HepG2 (cell line): ENCODE measurements around the gene ZBTB48. TPM values are rescaled to one million over a fixed set of nuclear protein-coding genes. Genes with fewer than 3 reads are reported as not detected.
A peak's percentile ranks its signal among the peaks of the same experiment; 100 is the strongest.

ENCODE experiments used
- DNMT3B ChIP-seq: conservative IDR thresholded peaks from 2 replicates; pipeline ENCODE4 v1.6.1; 2016; ENCODE audit warnings: missing biosample characterization, control low read depth
- IRF9 ChIP-seq: sonication (generic); formaldehyde crosslinking; IDR thresholded peaks from 2 replicates; pipeline ENCODE4 v1.8.0; 2022; ENCODE audit warnings: missing genetic modification reagents, mild to moderate bottlenecking, borderline replicate concordance
- KAT7 ChIP-seq: IDR thresholded peaks from 2 replicates; pipeline ENCODE4 v1.6.1; 2018; ENCODE audit warnings: borderline replicate concordance, missing compliant biosample characterization
- KDM5B ChIP-seq: sonication (generic); formaldehyde crosslinking; IDR thresholded peaks from 2 replicates; pipeline ENCODE4 v1.4.0; 2020; ENCODE audit warnings: missing genetic modification reagents, mild to moderate bottlenecking, borderline replicate concordance
- KMT2B ChIP-seq: IDR thresholded peaks from 2 replicates; pipeline ENCODE4 v1.6.1; 2016; ENCODE audit warnings: missing genetic modification reagents, missing compliant biosample characterization
- MED1 ChIP-seq: sonication (generic); formaldehyde crosslinking; IDR thresholded peaks from 2 replicates; pipeline ENCODE4 v1.4.0; 2020; ENCODE audit warnings: missing genetic modification reagents
- MLXIP ChIP-seq: sonication (generic); formaldehyde crosslinking; IDR thresholded peaks from 2 replicates; pipeline ENCODE4 v1.9.0; 2021; ENCODE audit warnings: missing genetic modification reagents, borderline replicate concordance
- NFE2 ChIP-seq: sonication (generic); formaldehyde crosslinking; IDR thresholded peaks from 2 replicates; pipeline ENCODE4 v1.4.0; 2020; ENCODE audit warnings: missing genetic modification reagents
- NFRKB ChIP-seq: fragments of 450-650 bp; IDR thresholded peaks from 2 replicates; pipeline ENCODE4 v1.6.1; 2017
- SP1 ChIP-seq, 2 experiments: fragments of 450-650 bp in 1 of 2; sonication (generic) in 1 of 2; formaldehyde crosslinking in 1 of 2; IDR thresholded peaks; 2 replicates each; pipeline versions ENCODE4 v1.4.0 to v1.6.1; 2016 to 2020; ENCODE audit warnings: missing genetic modification reagents in 1 of 2
- TBX2 ChIP-seq: sonication (generic); formaldehyde crosslinking; IDR thresholded peaks from 2 replicates; pipeline ENCODE4 v1.5.0; 2020; ENCODE audit warnings: missing genetic modification reagents, mild to moderate bottlenecking, borderline replicate concordance
- ZBTB21 ChIP-seq: sonication (generic); formaldehyde crosslinking; IDR thresholded peaks from 2 replicates; pipeline ENCODE4 v1.4.0; 2020; ENCODE audit warnings: missing genetic modification reagents
- ZFP90 ChIP-seq: sonication (generic); formaldehyde crosslinking; IDR thresholded peaks from 2 replicates; pipeline ENCODE4 v1.8.0; 2022; ENCODE audit warnings: missing genetic modification reagents, mild to moderate bottlenecking, inconsistent platforms, borderline replicate concordance
- ZNF274 ChIP-seq: sonication (generic); formaldehyde crosslinking; IDR thresholded peaks from 2 replicates; pipeline ENCODE4 v1.5.1; 2020; ENCODE audit warnings: mild to moderate bottlenecking, missing genetic modification reagents
- ZNF333 ChIP-seq: sonication (generic); formaldehyde crosslinking; IDR thresholded peaks from 2 replicates; pipeline ENCODE4 v1.4.0; 2020; ENCODE audit warnings: mild to moderate bottlenecking, missing genetic modification reagents, borderline replicate concordance
- ZNF567 ChIP-seq: sonication (generic); formaldehyde crosslinking; IDR thresholded peaks from 2 replicates; pipeline ENCODE4 v1.8.1; 2023; ENCODE audit warnings: mild to moderate bottlenecking, missing genetic modification reagents, borderline replicate concordance
- ZNF879 ChIP-seq: sonication (generic); formaldehyde crosslinking; IDR thresholded peaks from 2 replicates; pipeline ENCODE4 v1.8.1; 2023; ENCODE audit warnings: missing genetic modification reagents
- ZSCAN9 ChIP-seq: IDR thresholded peaks from 2 replicates; pipeline ENCODE4 v1.6.1; 2016; ENCODE audit warnings: borderline replicate concordance
- polyA plus RNA-seq, 8 experiments: library from polyadenylated mRNA; depleted of rRNA in 3 of 8; stranded (reverse) in 7 of 8; unstranded in 1 of 8; fragments of >200 nt; fragmentation: Illumina TruSeq in 4 of 8; extraction: Trizol in 4 of 8; gene quantifications; 2 replicates each; pipeline versions ENCODE4 v1.2.1 to v1.2.3, GENCODE V29; 2011 to 2016; ENCODE audit warnings: low read depth in 4 of 8, missing spikeins in 1 of 8, mixed read lengths in 1 of 8; ENCODE audit not compliant: insufficient read depth in 1 of 8
- total RNA-seq, 5 experiments: library from RNA; depleted of rRNA; stranded (reverse); fragments of >200 nt; fragmentation: Illumina TruSeq; extraction: Trizol; gene quantifications; 2 replicates each; pipeline ENCODE4 v1.2.3, GENCODE V29; 2016; ENCODE audit warnings: low read depth in 1 of 5
- TF ChIP-seq, protein P1 (sequence below): sonication (generic); formaldehyde crosslinking; IDR thresholded peaks from 2 replicates; pipeline ENCODE4 v1.4.0; 2020; ENCODE audit warnings: missing genetic modification reagents, borderline replicate concordance
- TF ChIP-seq, protein P2 (sequence below): sonication (generic); formaldehyde crosslinking; IDR thresholded peaks from 2 replicates; pipeline ENCODE4 v1.8.0; 2022; ENCODE audit warnings: mild to moderate bottlenecking, missing genetic modification reagents, moderate library complexity
- TF ChIP-seq, protein P3 (sequence below): sonication (generic); IDR thresholded peaks from 2 replicates; pipeline ENCODE4 v1.6.1; 2016; ENCODE audit warnings: low read depth, borderline replicate concordance

The ZBTB48 gene
- total and polyA plus RNA-seq, 2 of the 13 experiments (the other 11 are each of a cell fraction or from before 2014, with no cell fraction given), result 13.0 to 17.1 TPM

DNA sequence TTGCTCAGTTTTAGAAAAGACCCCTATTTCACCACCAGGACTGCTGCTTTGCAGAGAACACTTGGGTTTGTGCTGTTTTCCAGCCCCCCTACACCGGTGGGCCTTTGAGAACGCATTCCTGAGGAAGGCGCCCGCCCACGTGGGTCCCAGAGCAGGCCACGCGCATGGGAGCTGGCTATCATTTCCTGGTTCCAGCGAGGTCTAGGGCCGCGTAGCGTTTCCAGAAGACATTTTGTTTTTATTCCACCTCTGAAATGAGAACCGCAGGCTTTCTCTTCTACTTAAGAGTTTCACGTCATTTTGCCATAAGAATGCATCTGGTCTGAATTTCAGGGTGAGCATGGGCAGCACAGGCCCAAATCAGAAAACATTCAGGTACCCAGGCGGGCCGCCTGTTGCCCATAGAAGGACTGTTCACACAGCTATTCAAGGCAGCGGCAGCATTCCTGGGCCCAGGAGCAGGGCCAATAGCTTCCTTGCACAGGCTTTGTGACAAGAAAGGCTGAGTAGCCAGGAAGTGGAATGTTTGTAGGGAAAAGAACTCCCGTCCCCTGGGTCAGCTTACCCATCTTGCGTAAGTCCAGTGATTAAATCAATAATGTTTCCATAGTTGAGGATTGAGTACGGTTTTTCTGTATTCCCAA, 24.2 kb downstream of the ZBTB48 start (continued):
- TF ChIP-seq, protein P1, sequence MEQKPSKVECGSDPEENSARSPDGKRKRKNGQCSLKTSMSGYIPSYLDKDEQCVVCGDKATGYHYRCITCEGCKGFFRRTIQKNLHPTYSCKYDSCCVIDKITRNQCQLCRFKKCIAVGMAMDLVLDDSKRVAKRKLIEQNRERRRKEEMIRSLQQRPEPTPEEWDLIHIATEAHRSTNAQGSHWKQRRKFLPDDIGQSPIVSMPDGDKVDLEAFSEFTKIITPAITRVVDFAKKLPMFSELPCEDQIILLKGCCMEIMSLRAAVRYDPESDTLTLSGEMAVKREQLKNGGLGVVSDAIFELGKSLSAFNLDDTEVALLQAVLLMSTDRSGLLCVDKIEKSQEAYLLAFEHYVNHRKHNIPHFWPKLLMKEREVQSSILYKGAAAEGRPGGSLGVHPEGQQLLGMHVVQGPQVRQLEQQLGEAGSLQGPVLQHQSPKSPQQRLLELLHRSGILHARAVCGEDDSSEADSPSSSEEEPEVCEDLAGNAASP (CRISPR knock-in tag), result peak; percentile 22; the same call in 1 of the 2 replicates
- no peak for TF ChIP-seq ZNF567 (CRISPR knock-in tag)
- TF ChIP-seq ZBTB21, result peak; percentile 19; the same call in 1 of the 2 replicates
- no peak for TF ChIP-seq SP1 (IDR thresholded peaks at IDR 0.05)
- no peak; the same call in 1 of the 2 replicates for TF ChIP-seq SP1 (CRISPR knock-in tag; IDR thresholded peaks at IDR 0.05)
- no peak for TF ChIP-seq NFE2
- TF ChIP-seq ZNF879, result 0 out of 2 replicates have a peak, but pooled peaks have one; percentile 15
- peak; percentile 59; the same call in 1 of the 2 replicates for TF ChIP-seq DNMT3B
- peak; percentile 66; the same call in 1 of the 2 replicates for TF ChIP-seq NFRKB
- TF ChIP-seq MED1 (CRISPR knock-in tag), result peak; percentile 88
- TF ChIP-seq, protein P2, sequence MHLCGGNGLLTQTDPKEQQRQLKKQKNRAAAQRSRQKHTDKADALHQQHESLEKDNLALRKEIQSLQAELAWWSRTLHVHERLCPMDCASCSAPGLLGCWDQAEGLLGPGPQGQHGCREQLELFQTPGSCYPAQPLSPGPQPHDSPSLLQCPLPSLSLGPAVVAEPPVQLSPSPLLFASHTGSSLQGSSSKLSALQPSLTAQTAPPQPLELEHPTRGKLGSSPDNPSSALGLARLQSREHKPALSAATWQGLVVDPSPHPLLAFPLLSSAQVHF (CRISPR knock-in tag), result no peak
- TF ChIP-seq, protein P3, sequence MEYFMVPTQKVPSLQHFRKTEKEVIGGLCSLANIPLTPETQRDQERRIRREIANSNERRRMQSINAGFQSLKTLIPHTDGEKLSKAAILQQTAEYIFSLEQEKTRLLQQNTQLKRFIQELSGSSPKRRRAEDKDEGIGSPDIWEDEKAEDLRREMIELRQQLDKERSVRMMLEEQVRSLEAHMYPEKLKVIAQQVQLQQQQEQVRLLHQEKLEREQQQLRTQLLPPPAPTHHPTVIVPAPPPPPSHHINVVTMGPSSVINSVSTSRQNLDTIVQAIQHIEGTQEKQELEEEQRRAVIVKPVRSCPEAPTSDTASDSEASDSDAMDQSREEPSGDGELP, result no peak
- TF ChIP-seq ZFP90, result peak; percentile 39; the same call in 1 of the 2 replicates
- 0 out of 2 replicates have a peak, but pooled peaks have one; percentile 22 for TF ChIP-seq KMT2B (CRISPR knock-in tag)
- TF ChIP-seq IRF9 (CRISPR knock-in tag), result 0 out of 2 replicates have a peak, but pooled peaks have one; percentile 49
- TF ChIP-seq MLXIP (CRISPR knock-in tag), result no peak; the same call in 1 of the 2 replicates
- peak; percentile 89 for TF ChIP-seq KDM5B
- TF ChIP-seq ZNF333 (CRISPR knock-in tag), result 0 out of 2 replicates have a peak, but pooled peaks have one; percentile 34
- peak; percentile 60; the same call in 1 of the 2 replicates for TF ChIP-seq TBX2 (CRISPR knock-in tag)
- TF ChIP-seq KAT7 (CRISPR knock-in tag), result 0 out of 2 replicates have a peak, but pooled peaks have one; percentile 26
- TF ChIP-seq ZSCAN9, result peak; percentile 88
- TF ChIP-seq ZNF274 (CRISPR knock-in tag), result no peak
